D721Med (cell line): ENCODE data around the gene SAMD5.

Experiments
- DNase-seq: peaks from one replicate; pipeline ENCODE4 v3.0.0; 2011; ENCODE audit warnings: low spot score; ENCODE audit not compliant: insufficient read length
- FAIRE-seq: peaks from 2 replicates; lab custom pipeline; 2011; peaks lifted over from hg19 to GRCh38; lab: Jason Lieb, UNC
- CTCF ChIP-seq: IDR thresholded peaks from 2 replicates; pipeline ENCODE4 v1.5.1; 2012; ENCODE audit warnings: mild to moderate bottlenecking, control low read depth; ENCODE audit not compliant: insufficient read depth; ENCODE audit errors: missing control alignments

Gene SAMD5

GRCh38 chr6:147525519-147526209 is 17.2 kb downstream of the SAMD5 start:
- TF ChIP-seq CTCF = no peak
- no peak for FAIRE-seq

GRCh38 chr6:147527197-147527596 is 18.7 kb downstream of the SAMD5 start:
- TF ChIP-seq CTCF = no peak
- no peak for FAIRE-seq

More at GRCh38 chr6:147525519-147526209, 17.2 kb downstream of the SAMD5 start:
- no peak for DNase-seq

GRCh38 chr6:147528511-147529145 is 20.1 kb downstream of the SAMD5 start:
- FAIRE-seq (no peak), DNase-seq (no peak)
- TF ChIP-seq CTCF = no peak

More at GRCh38 chr6:147527197-147527596, 18.7 kb downstream of the SAMD5 start:
- DNase-seq = no peak

- no peak for TF ChIP-seq CTCF
- FAIRE-seq (no peak), DNase-seq (no peak)
These were observed 21.9 kb downstream of the SAMD5 start for GRCh38 chr6:147530132-147531060.

- FAIRE-seq = no peak
- DNase-seq = no peak
- no peak for TF ChIP-seq CTCF
These were observed 22.8 kb downstream of the SAMD5 start for GRCh38 chr6:147531321-147531720.

- no peak for TF ChIP-seq CTCF
- no peak for DNase-seq
- FAIRE-seq = no peak
These were observed 25.8 kb downstream of the SAMD5 start for GRCh38 chr6:147534116-147534860.
